ENCODE data around the gene GRM8. TPM values are rescaled to one million over a fixed set of nuclear protein-coding genes. Genes with fewer than 3 reads are reported as not detected.

GRM8 gene
- total RNA-seq, 1 experiment from 2014 or later: 1.8 TPM

DNA sequence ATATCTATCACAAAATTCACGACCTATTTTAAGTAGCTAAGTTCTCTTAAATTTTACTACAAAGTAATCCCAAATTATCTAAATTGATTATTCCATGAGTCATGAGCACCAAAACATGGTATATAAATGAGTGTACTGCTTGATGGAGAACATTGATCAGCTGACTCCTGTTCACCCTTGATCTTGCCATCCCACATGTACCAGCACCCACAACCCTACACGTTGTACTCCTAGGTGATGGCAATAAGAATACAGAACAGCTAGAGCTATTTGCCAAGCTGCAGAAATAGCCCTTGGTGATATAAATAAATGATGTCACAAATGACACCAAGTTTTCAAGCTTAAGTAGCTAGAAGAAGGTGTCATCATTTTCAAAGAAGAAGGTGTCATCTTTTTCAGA, 235.5 kb downstream of the GRM8 start:
- Histone ChIP-seq H3K23me2 (ENCODE audit: insufficient read length, low read depth, low read length, poor library complexity, severe bottlenecking) (no peaks in the 10 kb centered on the region), H3K27me3 (ENCODE audit: insufficient read depth, low read length) (no peaks in the 10 kb centered on the region), H3T11ph (ENCODE audit: low read length) (no peak overlapping the region), H4K5ac (ENCODE audit: insufficient read length, low read depth, low read length) (no peak overlapping the region), H2BK5ac (ENCODE audit: insufficient read length, low read length) (no peak overlapping the region), H2BK15ac (ENCODE audit: low read depth, low read length) (no peak overlapping the region), H2BK12ac (ENCODE audit: insufficient read length, low read depth, low read length) (no peak overlapping the region), H3K79me2 (ENCODE audit: insufficient read depth, low read length) (no peaks in the 10 kb centered on the region), H3K56ac (ENCODE audit: insufficient read length, low read depth, low read length) (no peak overlapping the region), H3K27ac (ENCODE audit: insufficient read length, low read depth, low read length) (no peak overlapping the region), H3K4me2 (ENCODE audit: insufficient read depth, insufficient read length, low read length) (no peak overlapping the region), H3K14ac (ENCODE audit: insufficient read depth, low read length) (no peak overlapping the region), H2AFZ (ENCODE audit: low read length) (no peak overlapping the region), H2BK20ac (ENCODE audit: low read depth, low read length, poor library complexity, severe bottlenecking) (no peak overlapping the region), H3K9ac (ENCODE audit: extremely low read depth, insufficient read length, low read length) (no peak overlapping the region), H2AK5ac (ENCODE audit: insufficient read length, low read length) (no peak overlapping the region), H4K20me1 (ENCODE audit: control insufficient read depth, insufficient read depth, insufficient read length) (no peaks in the 10 kb centered on the region), H4K91ac (ENCODE audit: insufficient read length, low read depth, low read length) (no peak overlapping the region), H3K79me1 (ENCODE audit: insufficient read depth, low read depth, low read length, poor library complexity, severe bottlenecking) (no peaks in the 10 kb centered on the region), H2BK120ac (ENCODE audit: low read depth, low read length, poor library complexity, severe bottlenecking) (no peak overlapping the region), H3K23ac (ENCODE audit: insufficient read length, low read depth, low read length) (no peak overlapping the region), H3K4ac (ENCODE audit: low read depth, low read length) (no peak overlapping the region), H3K18ac (ENCODE audit: insufficient read length, low read depth, low read length) (no peak overlapping the region), H3K4me1 (ENCODE audit: insufficient read depth, low read length) (no peaks in the 10 kb centered on the region), H4K8ac (replicated peaks; ENCODE audit: insufficient read length, low read depth, low read length) (no peak overlapping the region), H3K9me3 (ENCODE audit: control insufficient read depth, low read depth, low read length) (no peaks in the 10 kb centered on the region)
- H3K27me3 Mint-ChIP-seq (ENCODE audit: low read depth): peaks cover 2% of the 10 kb centered on the region; the same call in 1 of the 2 replicates
- WGBS (ENCODE audit: extremely low coverage, insufficient read length, low lambda C conversion rate): no CpG with 5 or more reads among the region's 2 CpGs
- no peak overlapping the region for H3K27ac Mint-ChIP-seq
- H3K4me1 Mint-ChIP-seq: no peaks in the 10 kb centered on the region
- no peak for DNase-seq
- H3K36me3 Mint-ChIP-seq (ENCODE audit: insufficient read depth in 1 of 3, low read depth in 3 of 3): no peaks in the 10 kb centered on the region
- no peak overlapping the region for H3K4me3 Mint-ChIP-seq
- no peaks in the 10 kb centered on the region for H3K9me3 Mint-ChIP-seq
- TF ChIP-seq, protein P1, sequence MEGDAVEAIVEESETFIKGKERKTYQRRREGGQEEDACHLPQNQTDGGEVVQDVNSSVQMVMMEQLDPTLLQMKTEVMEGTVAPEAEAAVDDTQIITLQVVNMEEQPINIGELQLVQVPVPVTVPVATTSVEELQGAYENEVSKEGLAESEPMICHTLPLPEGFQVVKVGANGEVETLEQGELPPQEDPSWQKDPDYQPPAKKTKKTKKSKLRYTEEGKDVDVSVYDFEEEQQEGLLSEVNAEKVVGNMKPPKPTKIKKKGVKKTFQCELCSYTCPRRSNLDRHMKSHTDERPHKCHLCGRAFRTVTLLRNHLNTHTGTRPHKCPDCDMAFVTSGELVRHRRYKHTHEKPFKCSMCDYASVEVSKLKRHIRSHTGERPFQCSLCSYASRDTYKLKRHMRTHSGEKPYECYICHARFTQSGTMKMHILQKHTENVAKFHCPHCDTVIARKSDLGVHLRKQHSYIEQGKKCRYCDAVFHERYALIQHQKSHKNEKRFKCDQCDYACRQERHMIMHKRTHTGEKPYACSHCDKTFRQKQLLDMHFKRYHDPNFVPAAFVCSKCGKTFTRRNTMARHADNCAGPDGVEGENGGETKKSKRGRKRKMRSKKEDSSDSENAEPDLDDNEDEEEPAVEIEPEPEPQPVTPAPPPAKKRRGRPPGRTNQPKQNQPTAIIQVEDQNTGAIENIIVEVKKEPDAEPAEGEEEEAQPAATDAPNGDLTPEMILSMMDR (conservative IDR thresholded peaks at IDR 0.05): no peak

Data from H9 (cell line).